PC-9 (cell line): Measurements from ENCODE around the gene SLC43A1.

Source experiments
- CTCF ChIP-seq: fragments of 200-600 bp; sonication (generic); conservative IDR thresholded peaks from 2 replicates; pipeline ENCODE4 v1.6.1; 2017; ENCODE audit warnings: mixed run types, antibody characterized with exemption, mild to moderate bottlenecking, moderate library complexity
- EZH2 ChIP-seq: fragments of 200-600 bp; sonication (generic); IDR thresholded peaks from 2 replicates; pipeline ENCODE4 v1.8.0; 2017; ENCODE audit warnings: antibody characterized with exemption, low read depth

GRCh38 chr11:57469268-57469667 lies 46.2 kb downstream of the SLC43A1 start:
- no peak for TF ChIP-seq CTCF
- TF ChIP-seq EZH2 = no peak
